ENCODE measurements around the gene SLFN12.
A peak's percentile ranks its signal among the peaks of the same experiment; 100 is the strongest.

DNA sequence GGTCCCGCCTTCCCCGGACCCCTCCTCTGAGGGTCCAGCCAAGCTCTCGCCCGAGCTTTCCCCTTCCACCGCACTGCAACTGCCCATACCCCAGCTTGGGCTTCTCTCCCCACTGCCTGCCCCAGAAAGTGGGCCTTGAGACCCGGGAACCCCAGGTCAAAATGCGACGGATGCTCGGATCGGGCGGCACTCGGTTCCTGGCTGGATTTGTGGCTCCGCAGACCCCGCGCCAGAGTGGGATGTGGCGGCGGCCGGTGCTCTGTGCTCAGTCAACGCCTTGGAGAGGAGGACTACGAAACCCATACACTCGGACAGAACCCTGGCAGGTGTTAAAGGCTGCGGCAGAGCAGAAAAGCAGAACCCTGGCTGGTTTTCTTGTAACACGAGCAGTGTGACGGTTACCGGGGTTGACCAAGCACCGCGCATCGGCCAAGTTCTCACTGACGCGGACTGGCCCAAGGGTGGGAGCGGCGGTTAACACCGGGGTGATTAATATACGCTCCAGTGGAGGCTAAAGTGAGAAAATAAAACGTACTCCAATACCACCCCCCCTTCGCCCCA lies 17.2 kb upstream of the SLFN12 start:
- TF ChIP-seq, protein P1, sequence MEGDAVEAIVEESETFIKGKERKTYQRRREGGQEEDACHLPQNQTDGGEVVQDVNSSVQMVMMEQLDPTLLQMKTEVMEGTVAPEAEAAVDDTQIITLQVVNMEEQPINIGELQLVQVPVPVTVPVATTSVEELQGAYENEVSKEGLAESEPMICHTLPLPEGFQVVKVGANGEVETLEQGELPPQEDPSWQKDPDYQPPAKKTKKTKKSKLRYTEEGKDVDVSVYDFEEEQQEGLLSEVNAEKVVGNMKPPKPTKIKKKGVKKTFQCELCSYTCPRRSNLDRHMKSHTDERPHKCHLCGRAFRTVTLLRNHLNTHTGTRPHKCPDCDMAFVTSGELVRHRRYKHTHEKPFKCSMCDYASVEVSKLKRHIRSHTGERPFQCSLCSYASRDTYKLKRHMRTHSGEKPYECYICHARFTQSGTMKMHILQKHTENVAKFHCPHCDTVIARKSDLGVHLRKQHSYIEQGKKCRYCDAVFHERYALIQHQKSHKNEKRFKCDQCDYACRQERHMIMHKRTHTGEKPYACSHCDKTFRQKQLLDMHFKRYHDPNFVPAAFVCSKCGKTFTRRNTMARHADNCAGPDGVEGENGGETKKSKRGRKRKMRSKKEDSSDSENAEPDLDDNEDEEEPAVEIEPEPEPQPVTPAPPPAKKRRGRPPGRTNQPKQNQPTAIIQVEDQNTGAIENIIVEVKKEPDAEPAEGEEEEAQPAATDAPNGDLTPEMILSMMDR (IDR thresholded peaks at IDR 0.05; ENCODE audit: low read depth, low read length), result no peak
- TF ChIP-seq POLR2A (IDR thresholded peaks at IDR 0.05; ENCODE audit: extremely low read depth, insufficient read length), result peak; percentile 48
- TF ChIP-seq, protein P2, sequence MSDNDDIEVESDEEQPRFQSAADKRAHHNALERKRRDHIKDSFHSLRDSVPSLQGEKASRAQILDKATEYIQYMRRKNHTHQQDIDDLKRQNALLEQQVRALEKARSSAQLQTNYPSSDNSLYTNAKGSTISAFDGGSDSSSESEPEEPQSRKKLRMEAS (IDR thresholded peaks at IDR 0.05; ENCODE audit: low read depth, low read length), result peak; percentile 46; the same call in 1 of the 2 replicates
